B cell (primary cell): Measurements from ENCODE around the gene ZBTB8B.
"Not testable (repeated sequence)": the region's sequence is repeated elsewhere in the genome, so short reads cannot be mapped to it uniquely, and the experiment has no call there.

Source experiments
- CTCF ChIP-seq: fragments of 200-600 bp; IDR thresholded peaks from one replicate; pipeline ENCODE4 v1.8.0; 2022; ENCODE audit warnings: antibody characterized with exemption, mild to moderate bottlenecking
- EZH2 ChIP-seq: IDR thresholded peaks from 2 replicates; pipeline ENCODE4 v1.6.1; 2012; ENCODE audit warnings: borderline replicate concordance, low read depth, mild to moderate bottlenecking, moderate library complexity, low read length; ENCODE audit not compliant: insufficient read depth, poor library complexity, severe bottlenecking

- TF ChIP-seq CTCF, EZH2: not testable (repeated sequence)
Observed at GRCh38 chr1:32449457-32449831, 15.4 kb upstream of the ZBTB8B start.
